Astrocyte of the hippocampus (primary cell): ENCODE data around the gene ANKRD12.
"Not testable (repeated sequence)": the region's sequence is repeated elsewhere in the genome, so short reads cannot be mapped to it uniquely, and the experiment has no call there.

ENCODE experiments used
- DNase-seq: peaks from one replicate; pipeline ENCODE4 v3.0.0; 2011; ENCODE audit warnings: low read depth, low spot score

The ANKRD12 gene

GRCh38 chr18:9140984-9141383, 4.4 kb downstream of the ANKRD12 start:
- DNase-seq, result no peak

- no peak for DNase-seq
Observed at GRCh38 chr18:9146224-9146623, 9.6 kb downstream of the ANKRD12 start.

DNA sequence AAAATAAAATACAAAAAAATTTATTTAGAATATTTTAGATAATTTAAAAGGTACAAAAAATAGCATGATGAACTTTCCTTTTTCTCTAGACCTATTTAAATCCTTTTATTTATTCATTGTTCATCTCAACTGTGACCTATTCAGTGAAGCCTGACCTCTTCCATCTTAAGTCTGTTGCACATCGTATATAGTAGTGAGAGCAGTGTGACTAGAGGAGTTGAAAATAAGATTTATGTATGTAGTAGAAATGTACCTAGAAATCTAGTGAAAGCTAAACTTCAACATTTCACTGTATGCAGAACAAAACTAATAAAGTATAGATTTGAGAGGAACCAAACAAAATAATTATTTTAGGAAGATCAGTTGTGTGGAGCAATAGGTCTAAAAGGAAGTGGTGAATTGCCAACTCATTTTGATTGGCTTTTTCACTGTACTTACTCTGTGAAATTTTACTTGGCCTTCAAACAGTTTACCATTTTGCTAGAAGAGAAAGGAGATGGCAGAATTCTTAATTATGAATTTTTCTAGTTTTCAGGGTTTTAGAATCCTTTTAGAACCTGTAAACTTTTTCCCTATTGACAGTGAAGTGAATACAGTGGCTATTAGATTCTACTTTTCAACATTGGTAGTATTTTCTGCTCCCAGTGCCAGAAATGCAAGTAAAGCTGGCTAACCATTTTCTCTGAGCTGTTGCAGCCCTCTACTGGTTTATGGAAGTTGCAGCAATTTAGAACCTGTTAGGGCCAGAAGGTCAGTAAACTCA, 11.0 kb downstream of the ANKRD12 start:
- peak; percentile 74 for DNase-seq

- no peak for DNase-seq
Observed at GRCh38 chr18:9148203-9148552, 11.6 kb downstream of the ANKRD12 start.

DNA sequence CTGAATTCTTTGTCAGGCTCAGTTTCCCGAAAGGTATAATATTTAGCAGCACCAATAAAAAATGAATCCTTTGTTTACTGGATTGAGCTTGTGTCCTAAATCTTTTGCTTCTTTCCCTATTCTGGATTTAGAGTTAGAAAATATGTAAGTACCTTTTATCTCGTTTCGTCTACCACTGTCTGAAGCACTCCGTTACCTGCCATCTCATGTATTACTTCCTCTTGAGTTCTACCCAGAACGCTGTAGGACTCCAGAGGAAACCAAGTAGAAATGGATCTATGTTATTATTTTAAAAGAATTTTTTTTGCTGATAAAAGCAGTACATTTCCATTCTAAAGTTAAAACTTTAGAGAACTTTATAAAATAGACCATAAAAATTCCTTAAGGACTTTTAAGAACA, 13.5 kb downstream of the ANKRD12 start:
- DNase-seq, result no peak

GRCh38 chr18:9153256-9153655, 16.7 kb downstream of the ANKRD12 start:
- DNase-seq, result no peak

- no peak for DNase-seq
Observed at GRCh38 chr18:9156604-9157249, 20.1 kb downstream of the ANKRD12 start.

DNA sequence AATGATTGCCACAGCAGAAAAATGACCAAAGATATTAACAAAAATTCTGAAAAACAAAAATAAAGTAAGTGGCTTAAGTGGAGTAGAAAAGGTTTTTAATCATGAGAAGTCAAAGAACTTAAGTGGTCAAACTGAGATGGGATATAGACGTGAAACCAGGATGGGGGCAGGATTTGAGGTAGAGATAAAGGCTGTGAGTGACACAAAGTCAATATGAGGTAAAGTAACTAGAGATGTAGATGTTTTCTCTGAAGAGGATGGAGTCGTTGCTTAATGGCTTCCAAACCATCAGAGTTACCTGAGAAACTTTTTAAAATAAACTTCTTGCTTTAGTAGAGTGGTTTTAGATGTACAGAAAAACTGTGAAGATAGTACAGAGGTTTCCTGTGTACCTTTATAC, 21.2 kb downstream of the ANKRD12 start:
- no peak for DNase-seq

GRCh38 chr18:9160014-9160413, 23.4 kb downstream of the ANKRD12 start:
- DNase-seq, result no peak

GRCh38 chr18:9162663-9163062, 26.1 kb downstream of the ANKRD12 start:
- not testable (repeated sequence) for DNase-seq

DNA sequence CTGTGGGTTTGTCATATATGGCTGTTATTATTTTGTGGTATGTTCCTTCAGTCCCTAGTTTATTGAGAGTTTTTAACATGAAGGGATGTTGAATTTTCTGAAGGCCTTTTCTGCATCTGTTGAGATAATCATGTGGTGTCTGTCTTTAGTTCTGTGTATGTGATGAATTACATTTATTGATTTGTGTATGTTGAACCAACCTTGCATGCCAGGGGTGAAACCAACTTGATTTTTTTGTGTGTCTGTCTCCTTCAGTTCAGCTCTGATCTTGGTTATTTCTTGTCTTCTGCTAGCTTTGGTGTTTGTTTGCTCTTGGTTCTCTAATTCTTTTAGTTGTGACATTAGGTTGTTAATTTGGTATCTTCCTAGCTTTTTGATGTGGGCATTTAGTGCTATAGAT, 27.6 kb downstream of the ANKRD12 start:
- not testable (repeated sequence) for DNase-seq

DNA sequence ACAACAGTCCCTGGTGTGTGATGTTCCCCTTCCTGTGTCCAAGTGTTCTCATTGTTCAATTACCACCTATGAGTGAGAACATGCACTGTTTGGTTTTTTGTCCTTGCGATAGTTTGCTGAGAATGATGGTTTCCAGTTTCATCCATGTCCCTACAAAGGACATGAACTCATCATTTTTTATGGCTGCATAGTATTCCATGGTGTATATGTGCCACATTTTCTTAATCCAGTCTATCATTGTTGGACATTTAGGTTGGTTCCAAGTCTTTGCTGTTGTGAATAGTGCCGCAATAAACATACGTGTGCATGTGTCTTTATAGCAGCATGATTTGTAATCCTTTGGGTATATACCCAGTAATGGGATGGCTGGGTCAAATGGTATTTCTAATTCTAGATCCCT, 29.3 kb downstream of the ANKRD12 start:
- DNase-seq, result not testable (repeated sequence)

GRCh38 chr18:9169515-9169914, 32.9 kb downstream of the ANKRD12 start:
- not testable (repeated sequence) for DNase-seq

- not testable (repeated sequence) for DNase-seq
Observed at GRCh38 chr18:9171919-9172318, 35.3 kb downstream of the ANKRD12 start.

DNA sequence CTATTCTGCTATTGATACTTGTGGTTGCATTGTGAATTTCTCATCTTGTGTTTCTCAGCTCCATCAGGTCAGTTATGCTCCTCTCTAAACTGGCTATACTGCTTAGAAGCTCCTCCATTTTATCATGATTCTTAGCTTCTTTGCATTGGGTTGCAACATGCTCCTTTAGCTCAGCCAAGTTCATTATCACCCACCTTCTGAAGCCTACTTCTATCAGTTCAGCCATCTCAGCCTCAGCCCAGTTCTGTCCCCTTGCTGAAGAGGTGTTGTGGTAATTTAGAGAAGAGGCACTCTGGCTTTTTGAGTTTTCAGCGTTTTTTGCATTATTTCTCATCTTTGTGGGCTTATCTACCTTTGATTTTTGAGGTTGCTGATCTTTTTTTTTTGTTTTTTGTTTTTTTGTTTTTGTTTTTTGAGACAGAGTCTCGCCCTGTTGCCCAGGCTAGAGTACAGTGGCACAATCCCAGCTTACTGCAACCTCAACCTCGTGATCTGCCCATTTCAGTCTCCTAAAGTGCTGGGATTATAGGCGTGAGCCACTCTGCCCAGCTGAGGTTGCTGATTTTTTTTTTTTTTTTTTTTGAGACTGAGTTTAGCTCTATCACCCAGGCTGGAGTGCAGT, 36.0 kb downstream of the ANKRD12 start:
- no peak for DNase-seq

DNA sequence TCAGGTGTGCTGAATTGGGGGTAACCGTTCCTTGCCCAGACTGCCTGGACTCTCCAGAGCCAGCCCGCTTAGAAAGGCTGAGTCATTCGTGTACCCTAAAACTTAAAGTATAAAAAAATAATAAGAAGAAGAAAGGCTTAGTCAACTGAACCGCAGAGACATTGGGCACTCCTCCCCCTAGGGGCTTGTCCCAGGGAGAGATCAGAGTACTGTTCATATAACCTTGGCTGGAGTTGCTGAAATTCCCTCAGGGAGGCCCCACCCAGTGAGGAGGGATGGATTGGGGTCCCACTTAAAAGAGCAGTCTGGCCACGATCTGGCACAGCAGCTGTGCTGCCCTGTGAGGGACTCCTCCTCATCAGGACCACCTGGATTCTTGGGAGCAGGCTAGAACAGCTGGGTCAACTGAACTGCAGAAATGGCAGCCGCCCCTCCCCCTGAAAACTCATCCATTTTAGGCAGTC, 37.2 kb downstream of the ANKRD12 start:
- DNase-seq, result no peak

- no peak for DNase-seq
Observed at GRCh38 chr18:9174302-9174701, 37.7 kb downstream of the ANKRD12 start.

- DNase-seq, result no peak
Observed at GRCh38 chr18:9175115-9175514, 38.5 kb downstream of the ANKRD12 start.

DNA sequence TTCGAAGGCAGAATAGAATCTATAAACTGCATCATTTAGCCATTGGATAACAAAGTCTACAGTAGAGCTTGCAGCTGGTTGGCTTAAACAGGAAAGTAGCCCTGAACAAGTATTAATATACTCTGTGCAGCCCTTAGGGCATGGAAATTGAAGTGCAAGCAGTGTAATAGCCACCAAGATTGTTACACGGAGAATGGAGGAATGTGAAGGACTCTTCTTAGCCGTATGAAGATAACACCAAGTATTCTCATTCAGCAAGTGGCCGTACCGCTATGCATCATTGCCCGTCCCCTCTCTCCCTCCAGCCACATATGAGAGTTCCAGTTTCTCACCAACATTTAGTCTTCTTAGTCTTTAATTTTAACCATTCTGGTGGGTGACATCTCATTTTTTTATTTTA, 40.5 kb downstream of the ANKRD12 start:
- DNase-seq, result no peak

DNA sequence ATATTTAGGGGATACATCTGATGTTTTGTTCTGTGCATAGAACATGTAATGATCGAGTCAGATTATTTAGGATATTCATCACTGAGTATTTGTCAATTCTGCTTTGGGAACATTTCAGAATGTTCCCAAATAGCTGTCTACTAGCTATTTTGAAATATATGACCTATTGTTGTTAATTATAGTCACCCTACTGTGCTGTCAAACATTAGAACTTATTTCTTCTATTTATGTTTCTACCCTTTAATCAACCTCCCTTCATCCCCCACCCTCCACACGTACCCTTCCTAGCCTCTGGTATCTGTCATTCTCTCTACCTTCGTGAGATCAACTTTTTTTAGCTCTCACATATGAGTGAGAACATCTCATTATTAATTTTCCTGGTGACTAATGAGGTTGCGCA, 40.9 kb downstream of the ANKRD12 start:
- no peak for DNase-seq

DNA sequence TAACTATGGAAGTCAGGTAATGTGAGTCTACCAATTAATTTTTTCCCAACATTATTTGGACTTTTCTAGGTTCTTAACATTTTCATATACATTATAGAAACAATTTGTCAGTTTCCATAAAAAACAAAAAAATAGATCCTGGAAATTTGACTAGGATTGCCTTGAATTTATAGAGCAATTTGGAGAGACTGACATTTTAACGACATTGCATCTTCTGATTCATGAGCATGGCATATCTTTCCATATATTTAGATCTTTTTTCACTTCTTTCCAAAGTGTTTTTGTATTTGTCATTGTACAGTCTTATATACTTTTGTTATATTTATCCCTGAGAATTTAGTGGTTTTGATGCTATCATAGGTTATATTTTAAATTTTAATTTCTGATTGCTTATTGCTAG, 42.0 kb downstream of the ANKRD12 start:
- no peak for DNase-seq

DNA sequence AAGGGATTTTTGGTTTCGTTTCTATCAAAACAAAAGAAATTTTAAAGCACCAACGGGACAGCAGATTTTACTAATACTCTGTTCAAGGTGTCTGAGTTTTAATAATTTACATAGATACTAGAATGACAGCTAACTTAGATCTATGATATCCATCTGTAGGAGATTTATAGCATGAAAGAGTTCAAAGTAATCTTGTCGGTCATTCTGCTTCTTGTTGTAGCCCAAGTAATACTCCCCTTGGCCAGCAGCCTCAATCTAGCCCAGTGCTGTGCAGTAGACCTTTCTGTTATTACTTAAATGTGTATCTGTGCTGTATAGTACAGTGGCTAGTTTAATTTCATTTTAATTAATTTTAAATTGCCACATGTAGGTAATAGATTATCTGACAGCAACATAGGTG, 44.7 kb downstream of the ANKRD12 start:
- no peak for DNase-seq

DNA sequence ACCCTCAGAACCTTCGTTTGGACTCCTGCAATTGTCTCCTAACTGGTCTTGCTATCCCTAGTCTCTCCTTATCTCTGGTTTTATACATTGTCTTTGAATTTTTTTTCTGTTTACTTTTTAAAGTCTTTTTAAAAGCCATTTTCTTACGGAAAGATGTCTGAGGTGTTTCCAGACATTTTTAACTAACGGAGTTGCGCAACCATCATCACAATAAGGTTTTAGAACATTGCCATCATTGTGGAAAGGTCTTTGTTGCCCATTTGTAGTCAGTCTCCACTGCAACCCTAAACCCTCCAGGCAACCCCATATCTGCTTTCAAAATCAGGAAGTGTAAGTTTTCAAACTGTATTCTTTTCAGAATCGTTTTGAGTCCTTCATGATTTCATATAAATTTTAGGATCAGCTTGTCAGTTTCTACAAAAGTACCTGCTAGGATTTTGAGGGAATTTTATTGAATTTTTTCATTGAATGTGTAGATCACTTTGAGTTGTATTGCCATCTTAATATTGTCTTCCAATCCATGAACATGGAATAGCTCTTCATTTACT, 46.3 kb downstream of the ANKRD12 start:
- DNase-seq, result no peak
